RPMI7951 (cell line): ENCODE data around the gene SPATA13. TPM values are rescaled to one million over a fixed set of nuclear protein-coding genes. Genes with fewer than 3 reads are reported as not detected.
A peak's percentile ranks its signal among the peaks of the same experiment; 100 is the strongest.
"Not testable (repeated sequence)": the region's sequence is repeated elsewhere in the genome, so short reads cannot be mapped to it uniquely, and the experiment has no call there.

Experiments used
- DNase-seq: peaks from one replicate; pipeline ENCODE4 v3.0.0-alpha.2; 2012; ENCODE audit warnings: low read depth
- total RNA-seq: library from RNA; depleted of rRNA; stranded (reverse); fragments of >200 nt; shearing (Covaris generic); gene quantifications from 2 replicates; pipeline ENCODE4 v1.2.3, GENCODE V29; 2014

SPATA13 gene
- total RNA-seq, 1 experiment from 2014 or later, result 4.6 TPM

GRCh38 chr13:24279327-24280110 is 119.0 kb downstream of the SPATA13 start:
- DNase-seq, result no peak

- DNase-seq, result no peak
Measured at GRCh38 chr13:24280720-24281119, 120.2 kb downstream of the SPATA13 start.

GRCh38 chr13:24281188-24282008 is 120.9 kb downstream of the SPATA13 start:
- DNase-seq, result no peak

GRCh38 chr13:24282256-24282655 is 121.7 kb downstream of the SPATA13 start:
- DNase-seq, result no peak

GRCh38 chr13:24284889-24285565 is 124.5 kb downstream of the SPATA13 start:
- DNase-seq, result no peak

- DNase-seq, result no peak
Measured at GRCh38 chr13:24286624-24287023, 126.1 kb downstream of the SPATA13 start.

GRCh38 chr13:24287748-24288287 is 127.3 kb downstream of the SPATA13 start:
- DNase-seq, result no peak

GRCh38 chr13:24288870-24289269 is 128.3 kb downstream of the SPATA13 start:
- no peak for DNase-seq

- DNase-seq, result no peak
Measured at GRCh38 chr13:24290280-24290932, 129.9 kb downstream of the SPATA13 start.

GRCh38 chr13:24292481-24292880 is 132.0 kb downstream of the SPATA13 start:
- DNase-seq, result no peak

GRCh38 chr13:24293746-24294145 is 133.2 kb downstream of the SPATA13 start:
- DNase-seq, result no peak

- no peak for DNase-seq
Measured at GRCh38 chr13:24299488-24300114, 139.1 kb downstream of the SPATA13 start.

- DNase-seq, result no peak
Measured at GRCh38 chr13:24301434-24301833, 140.9 kb downstream of the SPATA13 start.

GRCh38 chr13:24301911-24302310 is 141.4 kb downstream of the SPATA13 start:
- DNase-seq, result no peak

GRCh38 chr13:24304620-24305019 is 144.1 kb downstream of the SPATA13 start:
- DNase-seq, result no peak

- DNase-seq, result peak; percentile 6
Measured at GRCh38 chr13:24306632-24307031, 146.1 kb downstream of the SPATA13 start.

GRCh38 chr13:24307211-24308067 is 146.9 kb downstream of the SPATA13 start:
- DNase-seq, result no peak

GRCh38 chr13:24308068-24308445 is 147.5 kb downstream of the SPATA13 start:
- no peak for DNase-seq

GRCh38 chr13:24308488-24309020 is 148.0 kb downstream of the SPATA13 start:
- DNase-seq, result no peak

- not testable (repeated sequence) for DNase-seq
Measured at GRCh38 chr13:24309300-24309699, 148.8 kb downstream of the SPATA13 start, which contains the start of gene C1QTNF9. Gene C1QTNF9, plus strand, starts transcription at chr13:24309580. Its CDS starts 6,424 bp downstream, at chr13:24316004.
